Endothelial cell of umbilical vein (primary cell): ENCODE data around the gene SPDYE4.

ENCODE experiments used
- CTCF ChIP-seq, 2 donors: IDR thresholded peaks; 1 replicate in 1 of 2; 2 replicates in 1 of 2; pipeline ENCODE4 v1.5.1; 2011; ENCODE audit warnings: low read length in 2 of 2, mild to moderate bottlenecking in 2 of 2, moderate library complexity in 2 of 2, control low read depth in 1 of 2, inconsistent platforms in 1 of 2, low read depth in 1 of 2; ENCODE audit not compliant: insufficient read depth in 1 of 2; ENCODE audit errors: extremely low read depth in 1 of 2
- EZH2 ChIP-seq: IDR thresholded peaks from 2 replicates; pipeline ENCODE4 v1.6.1; 2012; ENCODE audit warnings: borderline replicate concordance, low read depth, mild to moderate bottlenecking, moderate library complexity, low read length, inconsistent platforms; ENCODE audit not compliant: severe bottlenecking
- GATA2 ChIP-seq: IDR thresholded peaks from 2 replicates; pipeline ENCODE4 v1.7.0; 2011; ENCODE audit warnings: low read depth, mild to moderate bottlenecking, moderate library complexity, mixed read lengths, low read length; ENCODE audit not compliant: insufficient read length, insufficient read depth
- JUN ChIP-seq: IDR thresholded peaks from 2 replicates; pipeline ENCODE4 v1.6.1; 2011; ENCODE audit warnings: borderline replicate concordance, low read depth; ENCODE audit not compliant: insufficient read length, insufficient read depth
- POLR2A ChIP-seq: IDR thresholded peaks from 2 replicates; pipeline ENCODE4 v1.6.1; 2012; ENCODE audit warnings: low read depth, mild to moderate bottlenecking, control low read depth, low read length
- POLR2AphosphoS5 ChIP-seq: IDR thresholded peaks from 2 replicates; pipeline ENCODE4 v1.6.1; 2012; ENCODE audit warnings: low read depth, mild to moderate bottlenecking, control low read depth, low read length, moderate library complexity; ENCODE audit not compliant: insufficient read depth

- TF ChIP-seq POLR2A = no peak
- no peak for TF ChIP-seq CTCF (IDR thresholded peaks at IDR 0.05; ENCODE audit: extremely low read depth in 1 of 2, insufficient read depth in 1 of 2, low read depth in 1 of 2, low read length in 2 of 2)
- TF ChIP-seq EZH2 = no peak
- TF ChIP-seq POLR2AphosphoS5 = no peak
- TF ChIP-seq GATA2 = no peak
- no peak for TF ChIP-seq JUN
These were observed 29.4 kb downstream of the SPDYE4 start for GRCh38 chr17:8728971-8729370.
